Putamen (tissue), 1 donor: ENCODE data around the gene CPNE2.
"Not testable (repeated sequence)": the region's sequence is repeated elsewhere in the genome, so short reads cannot be mapped to it uniquely, and the experiment has no call there.

ENCODE experiments used
- DNase-seq: peaks from one replicate; pipeline ENCODE4 v3.0.0-alpha.2; 2016; ENCODE audit warnings: low spot score

The CPNE2 gene

DNA sequence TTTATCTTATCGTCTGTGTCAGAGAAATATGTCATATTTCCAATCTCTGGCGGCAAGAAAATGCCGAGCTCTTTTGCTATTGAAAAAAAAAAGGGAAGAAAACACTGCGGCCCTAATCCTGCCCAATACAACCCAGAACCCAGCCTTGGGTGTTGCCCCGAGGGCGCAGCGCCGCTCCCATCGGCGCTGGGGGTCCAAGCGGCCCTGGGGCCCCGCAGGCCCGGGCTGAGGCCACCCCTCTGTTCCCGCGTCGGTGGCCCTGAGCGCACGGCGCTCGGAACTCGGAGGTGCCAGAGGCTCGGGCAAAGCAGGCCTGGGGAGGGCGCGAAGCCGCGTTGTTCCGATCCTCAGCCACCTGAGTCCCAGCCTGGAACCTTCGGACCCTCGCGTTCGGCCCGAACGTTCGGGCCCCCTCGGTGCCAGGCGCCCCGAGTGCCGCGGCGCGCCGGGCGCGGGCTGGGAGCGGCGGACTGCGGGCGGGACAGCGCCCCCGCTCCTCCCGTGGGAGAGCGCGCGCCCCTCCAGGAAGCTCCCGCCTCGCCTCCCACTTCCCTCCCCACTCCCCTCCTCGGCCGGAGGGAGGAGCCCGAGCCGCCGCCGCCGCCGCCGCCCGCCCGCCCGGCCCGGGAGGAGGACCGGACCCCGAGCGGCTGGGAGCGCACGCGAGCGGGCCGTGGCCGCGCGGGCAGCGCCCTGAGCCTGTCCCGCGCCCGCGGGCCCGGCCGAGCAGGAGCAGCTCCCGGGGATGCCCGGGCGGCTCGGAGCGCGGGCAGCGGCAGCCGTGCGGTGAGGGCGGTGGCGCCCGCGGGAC is at the start of gene CPNE2:
Gene CPNE2 (plus strand): TSS at position 609 of the 811 bp plus-strand sequence. CDS start 18,160 bp downstream, outside the sequence.
- DNase-seq: peak; percentile 85

- no peak for DNase-seq
Observed at GRCh38 chr16:57043248-57043647, 49.1 kb upstream of the CPNE2 start.

GRCh38 chr16:57044931-57045693 is 47.3 kb upstream of the CPNE2 start:
- DNase-seq: no peak

DNA sequence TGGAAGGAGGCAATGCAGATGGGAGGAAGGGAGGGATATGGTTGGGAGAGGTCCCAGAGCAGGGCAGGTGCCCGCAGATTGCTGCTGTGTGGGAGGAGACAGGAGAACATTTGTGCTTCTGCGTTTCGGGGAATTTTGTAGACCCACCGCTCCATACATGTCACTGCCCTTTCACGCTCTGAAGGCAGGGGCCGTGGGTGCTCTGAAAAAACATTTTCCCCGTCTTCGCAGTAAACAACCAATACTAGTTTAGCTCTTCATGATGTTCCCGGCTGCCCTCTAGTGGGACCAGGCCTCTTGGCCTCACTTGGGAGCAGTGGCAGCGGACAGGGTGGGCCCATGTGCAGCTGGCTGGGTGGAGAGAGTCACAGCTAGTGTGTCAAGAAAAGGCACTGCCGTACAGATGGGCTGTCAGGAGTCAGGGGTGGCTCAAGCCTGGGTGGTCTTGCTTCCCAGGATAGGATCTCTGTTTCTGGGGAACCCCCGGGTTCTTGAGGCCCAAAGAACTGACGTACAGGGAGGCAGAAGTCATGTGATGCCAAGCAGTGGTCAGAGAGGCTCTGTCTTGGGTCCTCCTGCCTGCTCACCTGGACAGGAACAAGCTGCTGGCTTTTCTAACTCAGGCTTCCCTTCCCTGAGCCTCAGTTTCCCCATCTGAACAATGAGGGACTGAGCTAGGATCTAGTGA is 46.5 kb upstream of the CPNE2 start:
- peak; percentile 57 for DNase-seq

- DNase-seq: no peak
Observed at GRCh38 chr16:57048095-57048494, 44.3 kb upstream of the CPNE2 start.

- no peak for DNase-seq
Observed at GRCh38 chr16:57049678-57050077, 42.7 kb upstream of the CPNE2 start.

- DNase-seq: no peak
Observed at GRCh38 chr16:57051696-57052228, 40.6 kb upstream of the CPNE2 start.

DNA sequence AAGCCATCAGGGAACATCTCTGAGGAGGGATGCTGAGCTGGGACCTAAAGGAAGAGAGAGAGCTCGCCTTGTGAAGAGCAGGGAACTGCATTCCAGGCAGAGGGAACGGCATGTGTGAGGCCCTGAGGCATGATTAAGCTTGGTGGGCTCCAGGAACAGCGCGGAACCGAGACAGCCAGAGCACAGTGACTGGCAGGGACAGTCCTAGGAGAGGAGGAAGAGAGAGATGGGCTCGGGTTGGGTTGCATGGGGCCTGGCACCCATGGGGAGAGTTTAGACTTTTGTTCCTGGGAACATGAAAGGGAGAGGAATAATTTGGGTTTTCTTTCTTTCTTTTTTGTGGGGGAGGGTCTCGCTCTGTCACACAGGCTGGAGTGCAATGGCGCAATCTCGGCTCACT is 39.2 kb upstream of the CPNE2 start:
- no peak for DNase-seq

DNA sequence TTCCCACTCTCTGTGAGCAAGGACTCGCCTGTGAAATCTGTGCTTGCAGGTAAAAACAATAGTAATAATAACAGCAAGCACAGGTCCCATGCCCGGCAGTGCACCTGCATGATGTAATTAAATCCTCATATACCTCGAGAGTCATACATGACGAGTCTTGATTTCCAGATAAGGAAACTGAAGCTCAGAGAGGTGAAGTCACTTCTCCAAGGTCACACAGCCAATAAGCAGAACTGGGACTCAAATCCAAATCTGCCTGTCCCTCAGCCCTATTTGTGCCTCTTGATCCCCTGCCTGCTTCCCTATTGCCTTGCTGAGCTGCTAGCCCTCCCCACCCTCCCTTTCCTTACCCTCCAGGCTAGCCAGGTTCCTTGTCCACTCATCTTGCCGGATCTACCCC is 38.0 kb upstream of the CPNE2 start:
- no peak for DNase-seq

DNA sequence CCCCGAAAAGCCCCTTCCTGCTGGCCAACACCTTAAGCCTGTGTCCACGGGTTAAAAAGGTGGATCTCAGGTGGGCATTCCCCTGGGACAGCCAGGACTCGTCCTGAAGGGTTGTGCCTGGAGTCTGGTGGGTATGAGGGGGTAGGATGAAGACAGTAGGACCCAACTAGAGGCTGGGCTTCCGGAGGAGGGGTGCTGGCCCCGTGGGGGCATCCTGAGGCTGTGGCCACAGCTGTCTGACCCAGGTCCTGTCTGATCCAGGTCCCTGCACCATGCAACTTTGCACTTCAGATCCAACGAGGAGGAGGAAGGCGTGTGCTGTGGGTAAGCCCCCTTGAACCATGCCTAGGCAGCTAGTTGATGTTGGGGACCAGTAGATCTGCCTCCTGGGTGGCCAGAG is 37.6 kb upstream of the CPNE2 start:
- no peak for DNase-seq

- DNase-seq: no peak
Observed at GRCh38 chr16:57055671-57056070, 36.7 kb upstream of the CPNE2 start.

- DNase-seq: no peak
Observed at GRCh38 chr16:57058291-57058861, 34.0 kb upstream of the CPNE2 start.

DNA sequence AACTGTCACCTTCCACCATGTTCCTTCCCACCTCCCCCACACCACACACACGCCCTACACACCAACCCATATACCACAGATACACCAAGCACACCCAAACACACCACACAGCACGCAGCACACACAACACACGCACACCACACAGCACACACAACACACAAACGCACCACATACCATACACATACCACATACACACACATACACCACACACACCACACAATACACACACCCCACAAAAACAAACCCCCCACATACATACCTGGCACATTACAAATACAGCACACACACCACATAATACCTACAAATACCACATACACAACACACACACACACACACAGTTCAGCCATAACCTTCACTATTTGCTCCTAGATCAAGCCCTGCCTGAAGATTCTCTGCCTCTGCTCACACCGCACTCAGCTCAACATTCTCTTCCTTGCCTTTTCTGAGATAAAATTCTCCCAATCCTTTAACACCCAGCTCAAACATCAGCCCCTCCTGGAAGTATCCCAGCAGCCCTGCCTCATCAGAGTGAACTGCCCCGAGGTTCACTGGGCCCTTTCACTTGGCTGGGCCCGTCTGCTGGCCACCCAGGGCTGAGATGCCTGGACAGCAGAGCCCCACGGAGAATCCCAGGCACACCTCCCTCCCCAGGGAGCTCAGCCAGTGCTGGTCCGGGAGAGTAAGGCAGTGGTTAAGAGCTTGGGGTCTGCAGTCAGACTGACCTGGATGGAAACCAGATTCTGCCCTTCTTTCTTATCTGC is 31.9 kb upstream of the CPNE2 start:
- no peak for DNase-seq

DNA sequence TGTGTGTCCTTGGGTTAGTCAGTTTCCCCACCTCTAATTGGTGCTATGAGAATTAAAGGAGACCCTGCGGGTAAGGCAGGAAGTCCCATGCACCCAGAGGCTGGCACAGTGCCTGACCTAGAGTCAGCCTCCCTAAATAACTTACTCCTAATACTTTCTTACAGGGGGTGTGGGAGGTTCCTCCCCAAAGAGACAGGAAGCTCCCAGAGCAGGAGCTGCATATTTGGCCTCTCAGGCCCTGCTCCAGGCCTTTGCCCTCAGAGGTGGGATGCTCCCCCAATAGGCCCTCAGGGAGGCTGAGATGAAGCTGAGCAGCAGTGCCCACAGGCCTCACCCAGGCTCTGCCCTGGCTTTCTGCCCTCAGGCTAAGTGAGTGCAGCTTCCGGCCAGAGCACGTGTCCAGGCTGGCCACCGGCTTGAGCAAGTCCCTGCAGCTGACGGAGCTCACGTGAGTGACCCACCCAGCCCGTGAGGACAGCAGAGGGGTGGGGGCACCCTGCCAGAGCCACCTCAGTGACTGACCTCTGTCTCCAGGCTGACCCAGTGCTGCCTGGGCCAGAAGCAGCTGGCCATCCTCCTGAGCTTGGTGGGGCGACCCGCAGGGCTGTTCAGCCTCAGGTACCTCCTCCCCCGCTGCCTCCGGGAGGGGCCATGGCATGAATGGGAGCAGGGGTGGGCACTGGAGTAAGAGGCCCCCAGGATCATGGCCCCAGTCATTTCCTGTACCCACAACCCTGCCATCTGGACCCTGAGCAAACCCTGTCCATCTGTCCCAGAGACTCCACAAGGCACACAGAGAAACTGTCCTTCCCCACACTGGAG is 31.1 kb upstream of the CPNE2 start:
- no peak for DNase-seq

DNA sequence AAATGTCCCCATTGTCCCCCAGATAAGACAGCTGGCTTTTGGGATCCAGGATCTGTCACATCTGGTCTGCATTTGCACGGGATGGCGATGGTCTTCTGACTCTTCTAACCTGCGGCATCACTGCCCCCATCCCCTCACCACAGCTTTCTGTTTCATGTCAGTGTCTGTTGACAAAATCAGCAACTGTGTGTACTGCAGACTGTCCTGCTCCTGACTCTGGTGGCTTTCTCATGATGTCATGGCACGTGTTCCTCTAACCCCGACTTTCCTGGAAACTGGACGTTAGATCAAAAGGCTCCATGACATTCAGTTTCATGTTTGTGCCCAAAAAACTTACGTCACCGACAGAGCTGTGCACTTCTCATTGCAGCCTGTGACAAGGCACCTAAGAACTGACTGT is 30.1 kb upstream of the CPNE2 start:
- DNase-seq: no peak

DNA sequence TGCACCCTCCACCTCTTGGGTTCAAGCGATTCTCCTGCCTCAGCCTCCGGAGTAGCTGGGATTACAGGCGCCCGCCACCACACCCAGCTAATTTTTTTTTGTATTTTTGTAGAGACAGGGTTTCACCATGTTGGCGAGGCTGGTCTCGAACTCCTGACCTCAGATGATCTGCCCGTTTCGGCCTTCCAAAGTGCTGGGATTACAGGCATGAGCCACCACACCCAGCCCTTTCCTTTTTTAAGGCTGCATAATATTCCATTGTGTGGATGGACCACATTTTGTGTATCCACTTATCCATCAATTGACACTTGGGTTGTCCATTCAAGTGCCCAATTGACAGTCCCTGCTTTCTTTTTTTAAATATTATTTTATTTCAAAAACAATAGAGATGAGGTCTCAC is 29.2 kb upstream of the CPNE2 start:
- not testable (repeated sequence) for DNase-seq

- no peak for DNase-seq
Observed at GRCh38 chr16:57064995-57065394, 27.4 kb upstream of the CPNE2 start.

GRCh38 chr16:57066625-57067024 is 25.8 kb upstream of the CPNE2 start:
- DNase-seq: no peak

GRCh38 chr16:57067347-57067746 is 25.0 kb upstream of the CPNE2 start:
- no peak for DNase-seq

DNA sequence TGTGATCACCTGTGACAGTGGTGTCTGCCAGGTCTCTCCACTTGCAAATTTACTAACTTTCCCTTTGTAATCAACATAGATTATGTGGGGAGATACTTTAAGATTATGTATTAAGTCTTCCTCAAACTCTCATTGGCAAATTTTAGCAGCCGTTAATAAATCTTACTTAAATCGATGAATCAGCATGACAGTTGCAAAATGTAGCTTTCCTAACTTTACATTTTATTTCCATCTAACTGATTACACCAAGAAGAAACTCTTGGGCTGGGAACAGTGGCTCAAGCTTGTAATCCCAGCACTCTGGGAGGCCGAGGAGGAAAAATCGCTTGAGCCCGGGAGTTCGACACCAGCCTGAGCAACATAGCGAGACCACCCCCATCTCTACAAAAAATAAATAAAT is 23.3 kb upstream of the CPNE2 start:
- DNase-seq: no peak
